Body of pancreas (tissue), 4 donors: ENCODE results near the gene STX11. TPM values are rescaled to one million over a fixed set of nuclear protein-coding genes. Genes with fewer than 3 reads are reported as not detected.
"Not testable (repeated sequence)": the region's sequence is repeated elsewhere in the genome, so short reads cannot be mapped to it uniquely, and the experiment has no call there.

Experiments
- ATAC-seq: fragments of 150-250 bp; one replicate; pipeline ENCODE4 v1.9.1; 2016
- DNase-seq, 4 donors: peaks; one replicate each; pipeline ENCODE4 v3.0.0-alpha.2; 2019
- H3K27ac ChIP-seq, 4 donors: fragments of 200-600 bp; sonication (generic); 1 replicate in 3 of 4; 2 replicates in 1 of 4; pipeline versions ENCODE4 v1.5.1 to v1.6.1; 2016 to 2019; ENCODE audit warnings: mild to moderate bottlenecking in 1 of 4, mixed read lengths in 1 of 4, moderate library complexity in 1 of 4
- H3K27me3 ChIP-seq, 2 donors: fragments of 200-600 bp; sonication (generic); one replicate each; pipeline ENCODE4 v1.6.0; 2016; ENCODE audit warnings: mild to moderate bottlenecking in 1 of 2
- H3K36me3 ChIP-seq, 2 donors: fragments of 200-600 bp; sonication (generic); replicated peaks in 1 of 2; 2 replicates each; pipeline ENCODE4 v1.5.1; 2016; ENCODE audit warnings: low read depth in 2 of 2; ENCODE audit not compliant: insufficient read depth in 1 of 2
- H3K4me1 ChIP-seq: fragments of 200-600 bp; sonication (generic); one replicate; pipeline ENCODE4 v1.6.0; 2016
- H3K4me3 ChIP-seq, 2 donors: fragments of 200-600 bp; sonication (generic); 1 replicate in 1 of 2; 2 replicates in 1 of 2; pipeline ENCODE4 v1.5.1; 2016 to 2019
- H3K9me3 ChIP-seq, 3 donors: fragments of 200-600 bp; sonication (generic); 1 replicate in 2 of 3; 2 replicates in 1 of 3; pipeline ENCODE4 v1.5.1; 2016
- CTCF ChIP-seq, 7 experiments: fragments of 450-650 bp in 4 of 7; fragments of 200-600 bp in 3 of 7; sonication (generic) in 3 of 7; IDR thresholded peaks; one replicate each; pipeline ENCODE4 v1.5.1; 2016 to 2019; ENCODE audit warnings: antibody characterized with exemption in 7 of 7
- POLR2A ChIP-seq, 3 donors: fragments of 450-650 bp; IDR thresholded peaks; one replicate each; pipeline ENCODE4 v1.6.1; 2016; ENCODE audit warnings: antibody characterized with exemption in 3 of 3, mild to moderate bottlenecking in 2 of 3
- WGBS, 2 donors: methylation state at CpG; one replicate each; pipeline ENCODE4 v1.1.5; 2017; 5-methylcytosine and 5-hydroxymethylcytosine counted together
- intact Hi-C: fragments of 100-400 bp; cut with DNase I; formaldehyde crosslinking; loops from one replicate; pipeline ENCODE4 v1.15.1; 2023
- total RNA-seq, 2 donors: library from RNA; depleted of rRNA; stranded (reverse); fragments of >200 nt; gene quantifications; one replicate each; pipeline ENCODE4 v1.1.0, GENCODE V29; 2016

Gene STX11
- total RNA-seq, 2 donors from 2014 or later = 4.4 to 7.6 TPM

DNA sequence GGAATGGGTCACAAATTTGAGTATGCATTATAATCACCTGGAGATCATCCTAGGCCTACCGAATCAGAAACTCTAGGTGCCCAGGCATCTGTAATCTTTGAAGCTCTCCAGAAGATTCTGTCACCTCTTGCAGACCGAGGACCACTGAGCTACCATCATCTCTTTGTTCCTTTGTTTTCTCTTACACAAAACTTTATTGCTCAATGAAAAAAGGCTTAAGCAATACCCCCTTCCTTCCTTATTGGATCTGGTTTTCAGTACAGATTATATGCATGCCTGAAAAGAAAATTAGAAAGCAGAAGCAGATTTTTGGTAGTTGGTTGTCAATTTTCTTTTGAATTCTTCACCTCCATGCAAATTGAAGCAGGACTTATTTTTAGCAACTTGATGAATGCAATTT is 31.3 kb downstream of the STX11 start:
- no peak overlapping the region for H3K27ac ChIP-seq
- H3K36me3 ChIP-seq = no peaks in the 10 kb centered on the region
- H3K9me3 ChIP-seq = no peaks in the 10 kb centered on the region
- H3K27me3 ChIP-seq = no peaks in the 10 kb centered on the region
- H3K4me1 ChIP-seq = no peaks in the 10 kb centered on the region
- H3K4me3 ChIP-seq = no peak overlapping the region
- intact Hi-C loops = no loop called here
- 87 to 93% methylated on average over 2 of the region's 2 CpGs for WGBS, 2 donors
- no peak for TF ChIP-seq POLR2A (IDR thresholded peaks at IDR 0.05)
- TF ChIP-seq CTCF (IDR thresholded peaks at IDR 0.05) = no peak
- DNase-seq (no peak), ATAC-seq (no peak)

- 100% methylated on average over 1 of the region's 1 CpG for WGBS, 2 donors
- DNase-seq, H3K4me3 ChIP-seq, H3K36me3 ChIP-seq, ATAC-seq, H3K27me3 ChIP-seq, intact Hi-C loops, H3K4me1 ChIP-seq, H3K9me3 ChIP-seq, H3K27ac ChIP-seq: not testable (repeated sequence)
Measured at GRCh38 chr6:144184186-144184585, 33.9 kb downstream of the STX11 start.

DNA sequence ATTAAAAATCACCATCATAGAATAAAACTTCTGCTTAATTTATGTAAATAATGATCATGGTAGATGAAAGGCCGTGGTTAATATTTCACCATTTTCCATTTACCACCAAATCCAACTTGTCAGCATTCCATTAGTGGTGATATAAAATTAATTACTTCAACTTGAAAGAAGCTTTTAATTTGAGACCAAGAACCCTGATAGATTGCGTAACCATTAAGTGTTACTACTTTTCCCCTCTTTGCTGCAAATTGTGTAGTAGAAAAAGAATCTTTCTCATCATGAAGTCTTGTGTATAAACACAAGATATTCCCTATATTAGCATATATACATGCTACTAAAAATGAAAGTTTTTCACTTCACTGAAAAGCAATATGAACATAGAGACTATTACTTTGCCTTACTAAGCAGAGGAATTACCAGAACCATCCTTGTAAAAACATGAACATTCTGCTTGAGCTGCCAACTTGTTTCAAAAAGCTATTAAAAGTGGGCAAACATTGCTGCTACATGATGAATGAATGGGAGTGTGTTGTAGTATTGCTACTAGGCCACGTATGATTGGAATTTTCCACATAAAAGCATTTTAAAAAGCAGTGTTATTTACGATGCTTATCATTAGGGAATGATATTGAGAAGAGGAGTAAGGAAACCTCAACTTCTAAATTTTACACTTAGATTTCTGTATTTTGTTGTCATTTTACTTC is 35.0 kb downstream of the STX11 start:
- no peak for TF ChIP-seq POLR2A (IDR thresholded peaks at IDR 0.05)
- no peak for TF ChIP-seq CTCF (IDR thresholded peaks at IDR 0.05)

GRCh38 chr6:144186817-144187625 is 36.7 kb downstream of the STX11 start:
- Histone ChIP-seq H3K4me1 (no peaks in the 10 kb centered on the region), H3K36me3 (no peaks in the 10 kb centered on the region), H3K27me3 (no peaks in the 10 kb centered on the region), H3K9me3 (no peaks in the 10 kb centered on the region), H3K27ac (no peak overlapping the region), H3K4me3 (no peak overlapping the region)
- ATAC-seq = no peak
- intact Hi-C loops = no loop called here
- no peak for DNase-seq
- WGBS, 2 donors = 73 to 76% methylated on average over 57 to 79 of the region's 79 CpGs
- TF ChIP-seq POLR2A (IDR thresholded peaks at IDR 0.05) (no peak), CTCF (IDR thresholded peaks at IDR 0.05) (no peak)

More for the DNA sequence above, 35.0 kb downstream of the STX11 start:
- no peak overlapping the region for H3K27ac ChIP-seq
- H3K36me3 ChIP-seq = no peaks in the 10 kb centered on the region
- H3K9me3 ChIP-seq = no peaks in the 10 kb centered on the region
- no peaks in the 10 kb centered on the region for H3K4me1 ChIP-seq
- no peaks in the 10 kb centered on the region for H3K27me3 ChIP-seq
- H3K4me3 ChIP-seq = no peak overlapping the region
- no peak for ATAC-seq
- DNase-seq = no peak
- WGBS, 2 donors = 74 to 79% methylated on average over 4 of the region's 4 CpGs
- intact Hi-C loops = no loop called here

GRCh38 chr6:144189351-144189750 is 39.0 kb downstream of the STX11 start:
- no peak overlapping the region for H3K4me3 ChIP-seq
- no peaks in the 10 kb centered on the region for H3K36me3 ChIP-seq
- no peaks in the 10 kb centered on the region for H3K27me3 ChIP-seq
- H3K4me1 ChIP-seq = no peaks in the 10 kb centered on the region
- intact Hi-C loops = no loop called here
- TF ChIP-seq CTCF (IDR thresholded peaks at IDR 0.05) (no peak), POLR2A (IDR thresholded peaks at IDR 0.05) (no peak)
- no peak for ATAC-seq
- H3K27ac ChIP-seq = no peak overlapping the region
- H3K9me3 ChIP-seq = no peaks in the 10 kb centered on the region
- no peak for DNase-seq
